HG03045 (cell line): ENCODE data around the gene CD27.

Experiments used
- ATAC-seq: cut with Tn5 transposase; IDR thresholded peaks from one replicate; pipeline ENCODE4 v1.9.1; 2021; ENCODE audit warnings: mild to moderate bottlenecking, moderate library complexity; ENCODE audit not compliant: unreplicated experiment

Gene CD27

DNA sequence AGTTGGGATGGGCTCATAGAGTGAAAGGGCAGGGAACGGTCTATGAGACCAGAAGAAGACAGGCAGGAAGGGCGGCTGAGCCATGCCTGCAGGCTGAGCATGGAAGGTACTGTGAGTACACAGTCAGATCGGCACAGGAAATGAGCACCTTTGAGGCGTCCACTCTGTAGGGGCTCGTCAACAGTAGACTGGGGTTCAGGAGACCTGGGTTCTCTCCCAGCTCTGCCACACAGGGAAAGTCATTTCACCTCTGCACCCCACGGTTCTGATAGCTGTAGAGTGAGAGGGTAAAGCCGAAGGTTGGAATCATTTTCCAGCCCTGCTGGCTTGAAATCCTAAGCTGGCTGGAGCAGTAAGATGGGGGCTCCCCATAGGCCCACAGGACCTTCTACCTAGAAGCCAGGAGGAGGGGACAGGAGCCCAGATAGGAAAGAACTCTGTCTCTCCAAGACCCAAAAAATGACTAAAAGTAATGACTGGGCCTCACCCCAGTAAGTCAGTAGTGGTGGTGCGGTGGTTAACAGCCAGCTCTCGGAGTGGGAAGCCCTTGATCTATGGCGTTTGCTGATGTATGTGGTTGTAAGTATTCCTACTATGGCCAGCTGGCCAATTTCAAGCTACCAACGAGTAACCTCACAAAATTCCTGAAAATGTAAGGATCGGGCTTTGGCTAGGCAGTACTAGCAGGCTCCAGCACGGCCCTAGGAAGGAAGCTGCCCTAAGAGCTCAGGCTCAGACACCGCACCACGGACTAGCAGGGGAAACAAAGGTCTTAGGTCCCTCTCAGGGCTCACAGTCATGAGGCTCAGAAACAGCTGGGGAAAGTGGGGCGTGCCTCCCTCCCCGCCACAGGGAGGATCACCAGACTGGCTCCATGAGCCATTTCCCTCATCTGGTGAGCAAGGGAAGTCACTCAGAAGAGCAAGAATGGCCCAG lies 10.3 kb upstream of the CD27 start:
- ATAC-seq = no peak

DNA sequence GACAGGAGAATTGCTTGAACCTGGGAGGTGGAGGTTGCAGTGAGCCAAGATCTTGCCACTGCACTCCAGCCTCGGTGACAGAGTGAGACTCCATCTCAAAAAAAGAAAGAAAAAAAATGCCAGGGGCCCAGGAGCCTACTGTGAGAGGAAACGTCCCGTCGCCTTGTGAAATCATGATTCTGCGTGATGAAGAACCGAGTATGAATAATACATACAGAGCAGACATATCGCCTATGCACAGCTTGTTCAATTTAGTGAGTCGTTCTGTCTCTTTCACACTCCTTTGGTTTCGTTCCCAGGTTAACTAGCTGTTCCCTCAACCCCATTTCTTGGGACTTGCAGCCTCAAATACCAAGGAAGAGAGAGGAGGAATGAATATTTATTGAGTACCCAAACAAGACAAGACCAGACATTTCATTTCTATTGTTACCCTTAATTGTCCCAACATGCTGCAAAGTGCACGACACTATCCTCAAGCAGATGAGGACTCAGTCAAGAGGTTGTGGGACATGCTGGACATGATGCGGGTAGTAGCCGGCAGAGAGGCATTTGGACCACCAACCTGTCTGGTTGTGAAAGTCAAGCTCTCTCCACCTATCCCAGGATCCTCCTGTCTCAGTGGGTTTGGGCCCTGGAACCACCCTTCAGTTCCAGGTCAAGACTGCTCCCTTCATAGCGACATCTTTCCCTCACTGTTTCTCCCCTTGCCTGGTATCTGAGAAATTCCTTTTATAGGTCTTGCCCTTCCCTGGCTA lies 8.6 kb upstream of the CD27 start:
- ATAC-seq = no peak

DNA sequence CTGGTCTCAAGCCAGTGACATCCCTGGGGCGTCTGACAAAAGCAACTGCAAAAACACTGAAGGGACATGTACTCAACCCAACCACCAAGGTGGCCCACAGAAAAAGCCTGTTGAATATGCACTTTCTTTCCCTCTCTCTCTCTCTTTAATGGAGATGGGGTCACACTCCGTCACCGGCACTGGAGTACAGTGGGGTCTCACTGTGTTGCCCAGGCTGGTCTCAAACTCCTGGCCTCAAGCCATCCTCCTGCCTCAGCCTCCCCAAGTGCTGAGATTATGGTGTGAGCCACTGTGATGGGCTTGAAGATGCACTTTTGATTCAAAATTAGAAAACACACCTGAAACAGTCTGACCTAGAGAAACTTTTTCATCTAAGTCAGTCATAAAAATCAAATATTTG lies 7.2 kb upstream of the CD27 start:
- ATAC-seq = no peak

DNA sequence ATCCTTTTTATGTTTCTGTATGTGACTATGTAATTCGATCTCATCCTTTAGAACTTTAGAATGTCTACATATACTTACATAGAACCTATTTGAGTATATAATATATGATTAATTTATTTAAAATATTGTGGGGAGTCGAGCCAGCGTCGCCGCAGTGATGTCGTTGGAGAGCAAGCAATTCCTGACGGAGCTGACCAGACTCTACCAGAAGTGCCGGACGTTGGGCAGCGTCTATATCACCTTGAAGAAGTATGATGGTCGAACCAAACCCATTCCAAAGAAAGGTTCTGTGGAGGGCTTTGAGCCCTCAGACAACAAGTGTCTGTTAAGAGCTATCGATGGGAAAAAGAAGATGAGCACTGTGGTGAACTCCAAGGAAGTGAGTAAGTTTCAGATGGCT lies 6.4 kb upstream of the CD27 start:
- ATAC-seq = no peak

DNA sequence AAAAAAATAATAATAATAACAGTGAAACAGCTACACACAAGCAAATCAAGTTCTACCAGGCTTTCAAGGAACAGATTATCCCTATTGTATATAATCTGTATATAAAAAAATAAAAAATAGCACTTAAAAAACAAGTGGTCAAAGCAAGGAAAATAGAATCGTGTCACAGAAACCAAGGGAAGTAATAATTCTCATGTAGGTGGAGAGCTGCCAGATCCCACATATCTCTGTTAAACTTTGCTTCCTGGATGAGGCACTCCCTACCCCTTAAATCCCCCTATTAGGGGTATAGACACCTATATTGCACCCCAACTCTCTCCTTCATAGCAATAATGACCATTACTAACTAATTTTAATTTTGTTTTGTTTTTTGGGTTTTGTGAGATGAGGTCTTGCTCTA lies 4.4 kb upstream of the CD27 start:
- ATAC-seq = no peak

DNA sequence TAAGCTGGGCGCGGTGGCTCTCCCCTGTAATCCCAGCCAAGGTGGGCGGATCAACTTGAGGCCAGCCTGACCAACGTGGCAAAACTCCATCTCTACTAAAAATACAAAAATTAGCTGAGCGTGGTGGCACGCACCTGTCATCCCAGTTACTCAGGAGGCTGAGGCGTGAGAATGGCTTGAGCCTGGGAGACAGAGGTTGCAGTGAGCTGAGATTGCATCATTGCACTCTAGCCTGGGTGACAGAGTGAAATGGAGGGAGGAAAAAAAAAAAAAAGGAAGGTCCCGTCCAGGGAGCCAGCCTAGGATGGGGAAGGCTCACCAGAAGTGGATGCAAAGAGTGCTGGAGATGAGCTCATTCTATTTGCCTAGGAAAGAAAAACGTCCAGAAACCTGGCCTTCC lies 1.9 kb upstream of the CD27 start:
- ATAC-seq = no peak

DNA sequence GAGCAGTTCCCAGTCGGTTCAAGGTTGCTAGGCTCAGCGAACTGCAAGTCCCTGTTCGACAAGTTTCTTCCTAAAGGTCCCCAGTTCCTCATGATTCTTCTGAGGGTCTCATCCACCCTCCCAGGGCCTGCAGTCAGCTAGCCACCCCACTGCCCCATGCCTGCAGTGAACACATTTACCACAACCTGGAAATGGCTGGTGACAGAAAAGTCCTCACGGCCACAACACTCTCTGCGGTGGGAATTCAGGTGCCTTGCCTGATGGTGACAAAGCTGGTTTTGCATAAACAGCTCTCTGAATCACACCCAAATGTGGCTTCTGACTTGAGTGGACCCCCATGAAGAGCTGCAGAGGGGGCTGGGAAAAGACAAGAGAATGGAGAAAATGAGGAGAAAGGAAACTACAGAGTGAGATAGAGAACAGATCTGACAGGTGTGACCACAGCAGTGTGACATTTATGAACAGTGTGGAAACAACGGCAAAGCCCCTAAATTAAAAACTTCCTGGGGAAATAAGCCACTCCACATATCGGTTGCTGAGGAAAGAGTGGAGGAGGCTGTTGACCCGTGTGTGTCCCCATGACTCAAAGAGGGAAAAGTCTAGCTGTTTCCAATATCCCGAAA lies 1.3 kb upstream of the CD27 start:
- ATAC-seq = no peak

DNA sequence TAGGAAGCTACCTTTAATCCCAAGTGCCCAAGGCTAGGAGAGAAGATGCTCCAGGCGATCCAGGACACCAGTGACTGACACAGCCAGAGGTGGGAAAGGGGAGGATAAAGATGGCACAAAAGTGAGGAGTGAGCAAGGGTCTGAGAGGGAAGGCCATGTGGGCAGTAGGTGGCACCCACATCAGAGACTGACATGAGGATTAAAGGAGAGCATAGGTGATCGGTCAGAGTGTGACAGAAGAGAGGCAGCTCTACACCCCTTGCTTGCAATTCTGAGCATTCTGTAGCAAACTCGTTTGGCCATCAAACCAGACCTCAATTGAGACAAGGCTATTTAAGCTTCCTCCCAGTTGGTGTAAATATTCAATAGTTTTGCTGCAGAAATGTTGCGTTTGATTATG lies 724 bp upstream of the CD27 start:
- ATAC-seq = no peak

DNA sequence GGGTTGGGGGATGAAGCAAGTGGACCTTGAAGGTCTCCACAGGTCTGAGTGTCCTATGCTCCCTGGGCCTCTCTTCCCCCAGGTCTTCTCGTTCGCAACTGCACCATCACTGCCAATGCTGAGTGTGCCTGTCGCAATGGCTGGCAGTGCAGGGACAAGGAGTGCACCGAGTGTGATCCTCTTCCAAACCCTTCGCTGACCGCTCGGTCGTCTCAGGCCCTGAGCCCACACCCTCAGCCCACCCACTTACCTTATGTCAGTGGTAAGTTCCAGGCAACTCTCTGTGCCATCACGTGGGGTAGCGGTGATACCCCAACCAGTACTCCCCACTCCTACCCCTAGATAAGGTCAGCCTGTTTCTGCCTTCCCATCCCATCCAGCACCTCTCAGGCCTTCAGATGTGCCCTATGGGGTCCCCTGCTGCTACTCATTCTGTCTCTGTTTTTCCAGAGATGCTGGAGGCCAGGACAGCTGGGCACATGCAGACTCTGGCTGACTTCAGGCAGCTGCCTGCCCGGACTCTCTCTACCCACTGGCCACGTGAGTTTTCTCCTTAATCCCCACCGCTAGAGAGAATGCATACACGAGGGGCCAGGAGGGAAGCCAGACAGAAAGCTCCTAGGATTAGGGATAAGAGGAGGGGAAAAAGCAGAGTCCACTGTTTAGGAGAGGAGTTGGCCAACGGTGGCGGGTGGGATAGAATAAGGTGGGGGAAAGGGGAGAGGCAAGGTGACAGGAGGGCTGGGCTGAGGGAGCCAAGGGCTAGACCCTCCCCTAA lies 5.5 kb downstream of the CD27 start:
- no peak for ATAC-seq

DNA sequence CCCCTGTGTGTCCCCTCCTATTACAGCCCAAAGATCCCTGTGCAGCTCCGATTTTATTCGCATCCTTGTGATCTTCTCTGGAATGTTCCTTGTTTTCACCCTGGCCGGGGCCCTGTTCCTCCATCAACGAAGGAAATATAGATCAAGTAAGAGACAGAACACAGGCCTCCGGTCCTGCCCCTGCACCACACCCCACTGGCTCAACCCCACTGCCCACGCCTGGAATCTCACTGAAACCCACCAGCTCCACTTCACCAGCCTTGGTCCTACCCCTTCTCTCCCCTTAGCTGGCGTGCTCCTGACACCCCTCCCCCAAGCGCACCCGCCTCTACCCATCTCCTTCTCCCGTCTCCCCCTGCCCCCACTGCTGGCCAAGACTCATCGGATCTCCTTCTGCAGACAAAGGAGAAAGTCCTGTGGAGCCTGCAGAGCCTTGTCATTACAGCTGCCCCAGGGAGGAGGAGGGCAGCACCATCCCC lies 6.2 kb downstream of the CD27 start:
- no peak for ATAC-seq

DNA sequence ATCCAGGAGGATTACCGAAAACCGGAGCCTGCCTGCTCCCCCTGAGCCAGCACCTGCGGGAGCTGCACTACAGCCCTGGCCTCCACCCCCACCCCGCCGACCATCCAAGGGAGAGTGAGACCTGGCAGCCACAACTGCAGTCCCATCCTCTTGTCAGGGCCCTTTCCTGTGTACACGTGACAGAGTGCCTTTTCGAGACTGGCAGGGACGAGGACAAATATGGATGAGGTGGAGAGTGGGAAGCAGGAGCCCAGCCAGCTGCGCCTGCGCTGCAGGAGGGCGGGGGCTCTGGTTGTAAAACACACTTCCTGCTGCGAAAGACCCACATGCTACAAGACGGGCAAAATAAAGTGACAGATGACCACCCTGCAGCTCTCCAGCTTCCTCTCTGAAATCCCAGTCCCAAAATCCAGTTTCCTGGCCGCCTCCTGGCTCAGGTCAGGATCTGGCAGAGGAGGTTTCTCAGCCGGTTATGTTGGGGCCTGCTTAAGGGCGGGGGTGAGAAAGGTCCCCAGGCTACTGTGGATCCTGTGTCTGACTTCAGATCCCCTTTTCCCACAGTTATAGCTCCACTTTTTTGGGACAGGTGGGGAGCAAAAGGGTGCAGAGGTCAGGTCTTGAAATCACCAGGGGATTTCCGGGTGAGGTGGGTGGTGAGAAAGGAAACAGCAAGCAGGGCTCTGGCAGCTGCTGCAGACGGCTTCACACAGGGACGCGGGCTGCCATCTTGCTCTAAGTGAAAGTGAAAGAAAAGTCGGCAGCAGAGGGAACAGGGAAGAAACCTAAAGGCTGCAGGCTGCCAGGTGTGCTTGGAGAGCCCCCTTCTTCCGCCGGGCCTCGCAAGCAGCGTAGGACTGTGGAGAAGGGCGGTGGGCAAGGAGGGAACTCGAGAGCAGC lies 6.8 kb downstream of the CD27 start, which contains the start of gene TAPBPL:
Gene TAPBPL, plus strand, starts transcription at position 695 of the 897 bp plus-strand sequence. CDS start 207 bp downstream, outside the sequence.
- ATAC-seq = peak; percentile 63

DNA sequence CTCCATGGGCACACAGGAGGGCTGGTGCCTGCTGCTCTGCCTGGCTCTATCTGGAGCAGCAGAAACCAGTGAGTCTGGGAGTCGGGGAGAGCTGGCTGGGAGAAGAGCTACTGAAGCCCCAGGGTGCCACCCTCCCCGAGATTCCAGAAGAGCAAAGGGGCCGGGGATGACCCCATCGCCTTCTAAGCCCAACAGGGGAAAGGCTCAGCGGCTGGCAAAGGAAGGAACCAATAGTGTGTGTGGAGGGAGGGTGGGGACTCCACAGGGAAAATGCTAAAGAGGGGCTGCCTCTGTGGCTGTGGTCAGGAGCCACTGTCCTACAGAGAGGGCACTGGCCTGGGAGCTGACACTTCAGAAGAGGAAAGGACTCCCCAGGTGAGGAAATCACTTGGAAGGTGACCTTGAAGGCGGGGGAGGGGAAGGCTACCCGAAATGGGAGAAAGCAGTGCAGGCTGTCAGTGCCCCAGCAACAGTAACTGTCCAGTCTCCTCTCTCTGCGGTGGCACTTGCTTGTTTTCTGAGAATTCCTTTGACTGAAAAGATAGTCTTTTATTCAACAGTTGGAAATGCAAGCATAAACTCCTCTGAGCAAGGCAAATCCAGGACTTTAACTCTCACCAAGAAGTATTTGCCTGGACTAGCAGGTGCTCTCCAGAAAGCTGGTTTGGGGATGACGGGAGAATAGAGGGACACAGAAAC lies 7.6 kb downstream of the CD27 start:
- ATAC-seq = no peak

DNA sequence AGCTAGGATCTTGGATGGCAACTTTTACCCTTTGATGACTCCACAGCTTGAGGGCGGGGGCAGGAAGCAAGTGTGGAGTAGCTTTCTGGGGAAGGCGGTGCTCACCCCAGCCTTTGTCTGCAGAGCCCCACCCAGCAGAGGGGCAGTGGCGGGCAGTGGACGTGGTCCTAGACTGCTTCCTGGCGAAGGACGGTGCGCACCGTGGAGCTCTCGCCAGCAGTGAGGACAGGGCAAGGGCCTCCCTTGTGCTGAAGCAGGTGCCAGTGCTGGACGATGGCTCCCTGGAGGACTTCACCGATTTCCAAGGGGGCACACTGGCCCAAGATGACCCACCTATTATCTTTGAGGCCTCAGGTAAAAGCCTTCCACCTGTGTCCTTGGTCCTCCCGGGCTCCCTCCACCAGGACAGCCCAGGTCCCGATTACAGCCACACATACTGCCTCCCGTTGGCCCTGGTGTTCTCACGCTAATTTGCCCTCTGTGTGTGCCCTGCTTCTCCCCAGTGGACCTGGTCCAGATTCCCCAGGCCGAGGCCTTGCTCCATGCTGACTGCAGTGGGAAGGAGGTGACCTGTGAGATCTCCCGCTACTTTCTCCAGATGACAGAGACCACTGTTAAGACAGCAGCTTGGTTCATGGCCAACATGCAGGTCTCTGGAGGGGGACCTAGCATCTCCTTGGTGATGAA lies 8.3 kb downstream of the CD27 start:
- no peak for ATAC-seq

DNA sequence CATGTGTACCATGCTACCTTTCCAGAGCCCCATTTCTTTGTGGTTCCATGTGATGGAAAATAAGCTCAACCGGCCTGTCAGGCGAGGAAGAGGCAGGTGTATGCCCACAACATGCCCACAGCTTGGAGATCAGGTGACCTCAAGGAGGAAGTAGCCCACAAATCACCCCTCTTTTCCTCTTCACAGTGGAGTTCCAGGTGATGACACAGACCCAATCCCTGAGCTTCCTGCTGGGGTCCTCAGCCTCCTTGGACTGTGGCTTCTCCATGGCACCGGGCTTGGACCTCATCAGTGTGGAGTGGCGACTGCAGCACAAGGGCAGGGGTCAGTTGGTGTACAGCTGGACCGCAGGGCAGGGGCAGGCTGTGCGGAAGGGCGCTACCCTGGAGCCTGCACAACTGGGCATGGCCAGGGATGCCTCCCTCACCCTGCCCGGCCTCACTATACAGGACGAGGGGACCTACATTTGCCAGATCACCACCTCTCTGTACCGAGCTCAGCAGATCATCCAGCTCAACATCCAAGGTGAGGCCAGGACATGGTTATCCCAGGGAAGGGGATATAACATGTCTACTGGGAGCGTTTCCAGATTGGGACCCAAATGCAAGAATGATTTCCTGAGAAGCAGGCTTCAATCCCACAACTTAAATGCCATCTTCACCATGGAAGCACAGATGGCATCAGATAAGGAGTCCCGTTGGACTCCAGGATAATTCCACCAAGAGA lies 12.6 kb downstream of the CD27 start:
- ATAC-seq = no peak

DNA sequence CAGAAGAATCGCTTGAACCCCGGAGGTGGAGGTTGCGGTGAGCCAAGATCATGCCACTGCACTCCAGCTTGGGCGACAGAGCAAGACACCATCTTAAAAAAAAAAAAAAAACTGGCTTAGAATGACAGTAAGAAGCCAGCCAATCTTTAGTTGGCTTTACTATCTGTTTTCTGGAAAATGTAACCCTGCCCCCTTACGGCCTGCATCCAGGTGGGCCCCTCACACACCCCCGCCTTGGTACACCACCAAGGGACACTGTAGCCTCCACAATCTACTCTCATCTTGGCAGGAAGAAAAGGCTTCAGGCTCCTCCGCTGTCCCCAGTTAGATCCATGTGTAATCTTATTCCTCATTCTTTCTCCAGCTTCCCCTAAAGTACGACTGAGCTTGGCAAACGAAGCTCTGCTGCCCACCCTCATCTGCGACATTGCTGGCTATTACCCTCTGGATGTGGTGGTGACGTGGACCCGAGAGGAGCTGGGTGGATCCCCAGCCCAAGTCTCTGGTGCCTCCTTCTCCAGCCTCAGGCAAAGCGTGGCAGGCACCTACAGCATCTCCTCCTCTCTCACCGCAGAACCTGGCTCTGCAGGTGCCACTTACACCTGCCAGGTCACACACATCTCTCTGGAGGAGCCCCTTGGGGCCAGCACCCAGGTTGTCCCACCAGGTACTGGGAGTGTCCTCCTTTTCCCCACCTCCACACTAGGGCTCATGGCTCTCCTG lies 13.7 kb downstream of the CD27 start:
- no peak for ATAC-seq

DNA sequence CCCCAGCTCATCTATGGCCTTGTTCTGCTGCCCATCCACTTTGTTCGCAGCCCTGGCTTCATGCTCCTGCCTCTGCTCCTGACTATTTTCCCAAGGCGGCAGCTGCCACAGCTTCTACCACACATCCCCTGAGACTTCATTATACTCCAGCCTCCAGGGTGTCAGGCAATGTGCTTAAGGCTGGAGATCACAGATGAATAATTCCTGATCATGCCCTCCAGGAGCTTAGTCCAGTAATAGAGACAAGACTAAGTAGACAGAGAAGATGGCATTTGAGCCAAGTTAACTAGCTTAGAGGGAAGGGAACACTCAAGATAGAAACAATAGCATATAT lies 14.2 kb downstream of the CD27 start:
- no peak for ATAC-seq

DNA sequence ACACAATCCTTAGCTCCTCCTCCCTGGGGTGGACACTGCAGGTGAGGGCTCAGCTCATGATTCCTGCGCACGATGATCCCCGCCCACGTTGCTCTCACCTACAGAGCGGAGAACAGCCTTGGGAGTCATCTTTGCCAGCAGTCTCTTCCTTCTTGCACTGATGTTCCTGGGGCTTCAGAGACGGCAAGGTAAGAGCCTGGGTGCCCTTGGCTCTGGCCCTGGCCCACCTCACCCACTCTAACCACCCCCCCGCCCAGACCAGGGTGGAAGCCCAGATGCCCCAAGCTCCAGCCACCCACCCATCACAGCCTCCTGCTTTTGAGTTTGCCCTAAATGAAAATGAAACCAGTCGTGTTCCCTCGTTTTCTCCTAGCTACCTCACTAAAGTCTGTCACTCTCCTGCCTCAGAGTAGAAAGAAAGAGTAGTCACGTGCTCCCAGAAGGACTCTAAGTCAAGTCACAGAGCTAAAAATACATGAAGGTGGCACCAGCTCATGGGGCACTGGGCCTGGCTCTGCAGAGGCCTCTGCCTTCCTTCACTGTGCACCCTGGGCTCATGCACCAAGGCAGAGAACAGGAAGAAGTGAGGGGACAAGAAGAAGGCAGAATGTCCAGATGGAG lies 16.1 kb downstream of the CD27 start:
- ATAC-seq = no peak
